Activated CD4-positive, CD25-positive, alpha-beta regulatory T cell treated with anti-CD3 and anti-CD28 coated beads, Interleukin-2, amount 50 U/mL, for 16 hours (primary cell): ENCODE data around the gene NXPH1.
"Not testable (repeated sequence)": the region's sequence is repeated elsewhere in the genome, so short reads cannot be mapped to it uniquely, and the experiment has no call there.

Experiments
- DNase-seq: peaks from one replicate; pipeline ENCODE4 v3.0.0-alpha.2; 2020; ENCODE audit warnings: low read depth, low spot score

The NXPH1 gene

GRCh38 chr7:8684426-8684825 lies 251.0 kb downstream of the NXPH1 start:
- no peak for DNase-seq

DNA sequence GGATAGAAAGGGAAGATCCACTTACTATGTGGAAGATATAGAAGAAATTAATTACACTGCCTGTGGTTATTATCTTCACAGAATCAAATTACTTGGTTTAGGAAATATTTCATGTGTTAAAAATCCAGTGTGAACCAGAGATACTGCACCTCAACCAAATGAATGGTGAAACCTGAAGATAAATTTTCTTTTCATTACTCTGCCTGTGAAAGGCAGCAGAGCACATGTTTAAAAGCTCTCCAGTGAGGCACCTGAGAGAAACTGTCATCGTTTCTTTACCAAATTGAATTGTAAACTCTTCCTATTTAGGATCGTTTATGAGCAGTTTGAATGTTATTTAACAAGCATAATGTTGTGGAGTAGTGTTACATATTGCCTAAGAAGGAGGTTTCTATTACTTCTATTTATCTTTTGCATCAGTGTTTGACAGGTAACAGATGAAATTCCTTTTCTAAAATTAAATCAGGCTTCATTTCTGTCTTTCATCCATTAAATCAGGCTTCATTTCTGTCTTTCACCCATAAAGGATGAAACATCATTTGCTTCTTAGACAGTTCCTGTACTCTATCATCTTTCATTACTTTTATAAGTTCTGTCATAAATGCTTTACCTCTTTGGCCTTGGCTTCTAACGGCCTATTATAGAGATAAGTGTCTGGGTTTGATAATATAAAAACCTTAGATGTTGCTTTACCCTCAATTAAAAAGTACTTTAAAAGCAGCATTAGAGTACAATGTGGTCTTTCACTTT lies 266.6 kb downstream of the NXPH1 start:
- DNase-seq, result no peak

DNA sequence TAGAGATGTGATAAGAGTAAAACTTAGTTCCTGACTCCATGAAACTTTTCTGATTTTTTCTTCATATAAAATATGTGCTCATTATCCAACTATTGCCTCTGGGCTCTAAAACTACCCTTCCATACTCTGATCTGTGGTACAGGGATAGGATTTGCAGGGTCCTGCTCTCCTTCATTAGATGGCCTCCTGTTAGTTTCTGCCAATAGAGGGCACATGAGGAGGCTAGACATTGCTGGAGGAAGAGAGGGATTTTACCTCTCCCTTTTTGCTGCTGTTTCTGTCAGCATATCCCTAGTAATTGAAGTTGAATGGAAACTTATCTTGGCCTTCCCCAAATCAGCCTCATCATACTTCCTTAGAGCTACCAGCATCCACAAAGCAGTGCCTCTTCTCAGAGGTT lies 269.4 kb downstream of the NXPH1 start:
- DNase-seq, result no peak

DNA sequence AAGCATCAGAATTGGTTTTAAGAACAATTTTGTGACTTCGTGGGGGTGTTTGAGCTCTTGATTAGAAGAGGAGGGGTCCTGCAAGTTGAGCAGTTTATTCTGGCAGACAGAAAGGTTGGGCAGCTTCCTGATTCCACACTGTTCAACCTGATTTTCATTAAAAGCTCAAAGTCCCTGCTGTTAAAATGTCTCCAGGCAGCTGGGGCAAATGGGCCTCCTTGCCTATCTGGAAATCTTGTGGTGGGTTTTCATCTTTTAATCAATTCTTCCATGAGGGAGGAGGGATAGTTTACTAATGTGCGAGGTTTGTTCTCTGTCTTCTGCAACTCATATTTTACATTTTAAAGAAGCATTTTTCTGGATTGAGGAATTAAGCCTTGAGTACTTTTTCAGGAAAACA lies 276.7 kb downstream of the NXPH1 start:
- DNase-seq, result no peak

DNA sequence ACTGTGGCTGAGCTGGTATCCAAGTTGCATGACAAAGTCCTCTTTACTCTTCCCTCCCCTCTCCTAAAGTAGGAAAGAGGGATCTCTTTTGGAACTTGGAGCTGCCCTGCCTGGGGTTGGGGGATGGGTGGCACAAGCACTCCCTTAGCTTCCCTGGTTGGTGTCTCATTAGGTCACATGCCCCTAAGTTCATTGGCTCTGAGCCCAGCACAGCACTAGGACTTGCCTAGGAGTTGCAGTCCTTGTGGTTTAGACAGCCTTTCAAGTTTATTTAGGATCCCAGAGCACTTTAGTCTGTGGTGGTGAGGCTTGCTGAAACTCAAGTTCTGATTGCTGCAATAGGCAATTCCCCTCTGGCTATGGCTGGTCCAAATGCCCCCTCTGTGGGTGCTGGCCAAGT lies 281.4 kb downstream of the NXPH1 start:
- no peak for DNase-seq

DNA sequence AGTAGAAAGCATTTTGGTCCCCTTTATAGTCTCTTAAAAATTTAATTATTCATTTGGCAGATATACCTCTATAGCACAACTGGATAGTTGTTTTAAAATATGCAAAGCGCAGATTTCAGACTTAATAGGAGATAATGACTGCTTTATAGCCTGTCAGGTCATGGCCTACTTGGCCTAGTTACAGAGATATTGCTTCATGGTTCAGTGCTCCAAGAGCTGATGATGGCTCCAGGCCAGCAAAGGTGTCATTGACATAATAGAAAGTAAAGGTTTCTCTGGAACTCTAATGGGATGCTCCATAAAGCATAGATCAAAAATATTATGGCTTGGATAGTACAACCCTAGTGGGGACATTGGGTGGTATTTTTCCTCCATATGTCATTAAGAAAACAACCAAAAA lies 285.7 kb downstream of the NXPH1 start:
- no peak for DNase-seq

GRCh38 chr7:8724080-8724718 lies 290.8 kb downstream of the NXPH1 start:
- no peak for DNase-seq

GRCh38 chr7:8731756-8732155 lies 298.3 kb downstream of the NXPH1 start:
- DNase-seq, result not testable (repeated sequence)

- no peak for DNase-seq
These were observed 306.4 kb downstream of the NXPH1 start for GRCh38 chr7:8739837-8740236.

GRCh38 chr7:8742837-8743236 lies 309.4 kb downstream of the NXPH1 start:
- DNase-seq, result no peak

DNA sequence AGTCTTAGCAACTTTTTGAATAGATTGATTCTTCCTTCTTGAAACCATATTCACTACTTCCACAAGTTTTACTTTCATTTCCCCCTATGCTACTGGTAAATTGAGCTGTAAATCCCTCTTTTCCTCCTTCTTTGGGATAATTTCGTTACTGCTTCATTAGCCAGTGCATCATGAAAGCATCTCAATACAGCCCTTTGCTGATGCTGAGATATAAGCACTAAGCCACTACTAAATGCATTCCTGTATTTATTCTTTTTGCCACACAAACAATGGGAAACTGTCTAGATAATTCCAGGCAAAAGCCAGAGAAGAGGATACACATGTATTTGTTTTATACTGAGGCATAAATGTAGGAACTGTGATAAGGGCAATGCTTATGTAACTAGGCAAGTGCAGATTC lies 313.9 kb downstream of the NXPH1 start:
- no peak for DNase-seq

DNA sequence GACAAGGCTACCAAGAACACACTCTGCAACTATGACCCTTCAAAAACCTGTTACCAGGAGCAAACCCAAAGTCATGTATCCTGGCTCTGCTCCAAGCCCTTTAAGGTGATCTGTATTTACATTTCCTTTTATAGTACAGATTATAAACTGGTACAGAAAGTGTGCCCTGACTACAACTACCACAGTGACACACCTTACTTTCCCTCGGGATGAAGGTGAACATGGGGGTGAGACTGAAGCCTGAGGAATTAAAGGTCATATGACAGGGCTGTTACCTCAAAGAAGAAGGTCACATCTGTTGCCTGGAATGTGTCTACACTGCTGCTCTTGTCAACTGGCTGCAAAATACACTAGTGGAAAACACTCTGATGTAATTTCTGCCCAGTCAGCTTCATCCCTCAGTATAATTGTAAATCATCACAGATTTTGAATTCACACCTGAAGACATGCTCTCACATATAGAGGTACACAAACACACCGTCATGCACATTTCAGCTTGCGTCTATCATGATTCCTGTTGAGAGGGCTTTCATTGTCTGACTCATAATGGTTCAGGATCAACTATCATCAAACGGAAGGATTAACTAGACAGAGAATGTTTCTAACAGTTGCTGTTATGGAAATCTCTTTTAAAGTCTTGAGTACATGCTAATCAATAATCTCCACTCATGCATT lies 318.3 kb downstream of the NXPH1 start:
- no peak for DNase-seq

DNA sequence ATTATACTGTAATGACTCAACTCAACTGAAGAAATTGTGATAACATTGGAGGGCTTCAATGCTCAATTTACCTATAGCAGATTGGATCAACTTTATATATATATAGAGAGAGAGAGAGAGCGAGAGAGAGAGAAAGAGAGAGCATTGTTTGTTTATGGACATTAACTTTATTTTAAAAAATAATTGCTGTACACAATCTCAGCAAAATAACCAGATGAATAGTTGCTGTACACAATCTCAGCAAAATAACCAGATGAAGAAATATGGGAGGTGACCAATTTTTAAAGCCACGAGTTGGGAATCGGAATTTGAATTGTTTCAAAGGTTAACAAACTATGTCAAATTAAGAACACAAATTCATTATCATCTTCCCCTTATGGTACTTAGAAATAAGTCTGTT lies 319.9 kb downstream of the NXPH1 start:
- DNase-seq, result no peak

- no peak for DNase-seq
These were observed 328.3 kb downstream of the NXPH1 start for GRCh38 chr7:8761731-8762130.

- DNase-seq, result no peak
These were observed 329.4 kb downstream of the NXPH1 start for GRCh38 chr7:8762803-8763202.

DNA sequence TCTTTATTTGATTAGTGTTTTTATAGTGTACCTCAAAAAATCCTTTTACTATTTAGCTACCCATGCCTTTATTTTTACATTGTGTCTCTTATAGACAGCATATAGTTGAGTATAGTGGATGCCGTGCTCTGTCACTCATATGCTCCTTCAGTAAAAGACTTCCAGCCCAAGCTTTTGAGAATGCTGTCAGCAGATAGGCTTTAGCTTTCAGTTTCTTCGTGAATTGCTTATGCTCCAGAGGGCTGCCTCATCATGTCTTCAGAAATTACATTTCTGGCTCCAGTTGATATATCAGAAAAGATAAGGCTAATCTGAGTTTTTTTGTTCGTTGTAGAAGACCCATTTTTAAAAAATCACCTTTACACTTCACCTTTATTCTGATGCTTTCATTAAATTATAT lies 332.0 kb downstream of the NXPH1 start:
- DNase-seq, result no peak

- no peak for DNase-seq
These were observed 340.1 kb downstream of the NXPH1 start for GRCh38 chr7:8773518-8773917.

- DNase-seq, result no peak
These were observed 345.1 kb downstream of the NXPH1 start for GRCh38 chr7:8778459-8778858.

DNA sequence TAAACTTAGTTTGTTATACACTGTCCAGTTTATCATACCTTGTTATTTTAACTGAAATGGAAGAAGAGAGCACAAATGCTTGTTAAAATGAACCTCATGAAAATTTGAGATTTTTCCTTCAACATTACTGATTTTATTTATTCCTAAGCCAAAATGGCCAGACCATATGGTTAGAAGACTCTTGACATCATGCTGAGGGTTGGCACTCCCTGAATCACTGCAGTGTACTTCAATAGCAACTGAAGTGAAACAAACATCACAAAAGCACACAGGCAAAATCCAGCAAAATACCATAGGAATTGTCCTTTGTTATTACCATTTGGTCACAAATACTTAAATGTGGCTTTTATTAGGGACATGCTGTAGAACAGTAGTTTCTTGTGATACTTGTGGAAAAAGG lies 347.8 kb downstream of the NXPH1 start:
- DNase-seq, result no peak

- no peak for DNase-seq
These were observed 349.8 kb downstream of the NXPH1 start for GRCh38 chr7:8783229-8783628.

DNA sequence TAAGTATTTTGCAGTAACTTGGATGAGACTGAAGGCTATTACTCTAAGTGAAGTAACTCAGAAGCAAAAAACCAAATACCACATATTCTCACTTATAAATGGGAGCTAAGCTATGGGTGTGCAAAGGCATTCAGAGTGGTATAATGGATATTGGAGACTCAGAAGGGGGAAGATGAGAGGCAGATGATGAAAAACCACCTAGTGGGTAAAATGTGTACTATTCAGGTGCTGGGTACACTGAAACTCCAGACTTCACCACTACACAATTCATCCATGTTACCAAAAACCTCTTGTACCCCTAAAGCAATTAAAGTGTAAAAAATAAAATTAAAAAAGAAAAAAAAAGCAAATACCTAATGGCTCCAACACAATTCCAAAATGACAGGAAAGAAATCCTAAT lies 351.7 kb downstream of the NXPH1 start:
- DNase-seq, result no peak

- DNase-seq, result no peak
These were observed 367.6 kb downstream of the NXPH1 start for GRCh38 chr7:8800986-8801385.
